OCI-LY7 (cell line): ENCODE measurements around the gene MOB3B.

Experiments used
- EZH2phosphoT487 ChIP-seq: fragments of 200-600 bp; sonication (generic); IDR thresholded peaks from 2 replicates; pipeline ENCODE4 v1.6.1; 2018; ENCODE audit warnings: low read depth, borderline replicate concordance, mild to moderate bottlenecking, mixed run types, antibody characterized with exemption, low read length, moderate library complexity, mixed read lengths
- TF ChIP-seq, protein P1 (sequence below): fragments of 200-600 bp; sonication (generic); conservative IDR thresholded peaks from 2 replicates; pipeline ENCODE4 v1.5.1; 2014; ENCODE audit warnings: mild to moderate bottlenecking, antibody characterized with exemption, low read length, moderate library complexity, mixed read lengths

DNA sequence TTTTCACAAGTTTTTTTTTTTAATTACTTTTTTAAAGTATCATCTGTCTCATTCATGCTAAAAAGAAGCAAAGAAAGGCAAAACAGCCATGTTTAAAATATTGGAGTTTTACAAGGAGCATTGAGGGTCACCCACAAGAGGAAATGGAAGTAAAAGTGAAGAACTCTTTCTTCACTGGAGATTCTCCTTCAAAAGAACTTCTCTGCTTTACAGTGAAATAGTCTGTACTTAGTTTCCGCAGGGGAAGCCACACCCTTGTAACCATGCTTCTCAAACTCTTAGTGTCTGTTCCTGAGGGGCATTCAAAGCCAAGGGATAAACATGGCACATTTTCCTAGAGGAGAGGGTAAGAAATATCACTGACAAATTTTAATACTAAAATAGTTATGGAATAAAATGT lies 35.1 kb upstream of the MOB3B start:
- TF ChIP-seq, protein P1, sequence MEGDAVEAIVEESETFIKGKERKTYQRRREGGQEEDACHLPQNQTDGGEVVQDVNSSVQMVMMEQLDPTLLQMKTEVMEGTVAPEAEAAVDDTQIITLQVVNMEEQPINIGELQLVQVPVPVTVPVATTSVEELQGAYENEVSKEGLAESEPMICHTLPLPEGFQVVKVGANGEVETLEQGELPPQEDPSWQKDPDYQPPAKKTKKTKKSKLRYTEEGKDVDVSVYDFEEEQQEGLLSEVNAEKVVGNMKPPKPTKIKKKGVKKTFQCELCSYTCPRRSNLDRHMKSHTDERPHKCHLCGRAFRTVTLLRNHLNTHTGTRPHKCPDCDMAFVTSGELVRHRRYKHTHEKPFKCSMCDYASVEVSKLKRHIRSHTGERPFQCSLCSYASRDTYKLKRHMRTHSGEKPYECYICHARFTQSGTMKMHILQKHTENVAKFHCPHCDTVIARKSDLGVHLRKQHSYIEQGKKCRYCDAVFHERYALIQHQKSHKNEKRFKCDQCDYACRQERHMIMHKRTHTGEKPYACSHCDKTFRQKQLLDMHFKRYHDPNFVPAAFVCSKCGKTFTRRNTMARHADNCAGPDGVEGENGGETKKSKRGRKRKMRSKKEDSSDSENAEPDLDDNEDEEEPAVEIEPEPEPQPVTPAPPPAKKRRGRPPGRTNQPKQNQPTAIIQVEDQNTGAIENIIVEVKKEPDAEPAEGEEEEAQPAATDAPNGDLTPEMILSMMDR, result no peak
- no peak for TF ChIP-seq EZH2phosphoT487
